SKM-1 treated with dmso at 0.1 percent for 144 hours (cell line): ENCODE measurements around the gene SLC35E2B.

Experiments
- DNase-seq: peaks from one replicate; lab custom pipeline; 2025; ENCODE audit not compliant: unreplicated experiment; lab: John Stamatoyannopoulos, UW

SLC35E2B gene

GRCh38 chr1:1626207-1627141 lies 66.1 kb downstream of the SLC35E2B start:
- DNase-seq: no peak

DNA sequence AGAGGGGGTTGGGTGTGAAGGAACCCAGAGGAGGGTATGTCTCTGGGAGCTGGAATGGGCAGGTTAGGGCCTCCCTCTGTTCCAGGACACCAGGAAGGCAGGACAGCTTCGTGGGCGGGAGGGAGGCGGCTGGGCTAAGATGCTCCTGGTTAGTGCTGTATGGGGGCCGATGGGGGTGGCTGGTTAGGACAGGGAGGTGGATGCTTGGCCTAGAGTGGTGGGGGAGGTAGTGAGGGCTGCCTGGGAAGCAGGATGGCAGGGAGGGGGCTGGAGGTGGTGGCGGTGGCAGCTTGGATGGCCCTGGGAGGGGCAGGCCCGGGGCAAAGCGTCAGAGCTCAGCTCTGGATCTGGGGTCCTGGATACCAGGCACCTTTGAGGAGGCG lies 66.8 kb downstream of the SLC35E2B start:
- DNase-seq: no peak

DNA sequence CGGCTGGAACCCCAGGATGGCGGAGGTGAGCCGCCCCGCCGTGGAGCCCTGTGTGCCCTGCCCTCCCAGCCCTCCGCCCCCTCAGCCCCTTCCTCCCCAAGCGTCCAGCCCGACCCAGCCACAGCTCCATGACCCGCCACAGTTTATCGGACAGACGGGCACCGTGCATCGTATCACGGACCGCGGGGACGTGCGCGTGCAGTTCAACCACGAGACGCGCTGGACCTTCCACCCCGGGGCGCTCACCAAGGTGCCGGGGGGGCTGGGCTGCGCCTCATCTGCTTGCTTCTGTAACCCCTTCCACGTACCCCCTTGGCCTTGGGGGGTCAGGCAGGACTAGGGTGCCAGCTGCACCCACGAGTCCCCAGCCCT lies 67.2 kb downstream of the SLC35E2B start:
- no peak for DNase-seq

- DNase-seq: no peak
Measured at GRCh38 chr1:1624443-1625403, 67.9 kb downstream of the SLC35E2B start.

DNA sequence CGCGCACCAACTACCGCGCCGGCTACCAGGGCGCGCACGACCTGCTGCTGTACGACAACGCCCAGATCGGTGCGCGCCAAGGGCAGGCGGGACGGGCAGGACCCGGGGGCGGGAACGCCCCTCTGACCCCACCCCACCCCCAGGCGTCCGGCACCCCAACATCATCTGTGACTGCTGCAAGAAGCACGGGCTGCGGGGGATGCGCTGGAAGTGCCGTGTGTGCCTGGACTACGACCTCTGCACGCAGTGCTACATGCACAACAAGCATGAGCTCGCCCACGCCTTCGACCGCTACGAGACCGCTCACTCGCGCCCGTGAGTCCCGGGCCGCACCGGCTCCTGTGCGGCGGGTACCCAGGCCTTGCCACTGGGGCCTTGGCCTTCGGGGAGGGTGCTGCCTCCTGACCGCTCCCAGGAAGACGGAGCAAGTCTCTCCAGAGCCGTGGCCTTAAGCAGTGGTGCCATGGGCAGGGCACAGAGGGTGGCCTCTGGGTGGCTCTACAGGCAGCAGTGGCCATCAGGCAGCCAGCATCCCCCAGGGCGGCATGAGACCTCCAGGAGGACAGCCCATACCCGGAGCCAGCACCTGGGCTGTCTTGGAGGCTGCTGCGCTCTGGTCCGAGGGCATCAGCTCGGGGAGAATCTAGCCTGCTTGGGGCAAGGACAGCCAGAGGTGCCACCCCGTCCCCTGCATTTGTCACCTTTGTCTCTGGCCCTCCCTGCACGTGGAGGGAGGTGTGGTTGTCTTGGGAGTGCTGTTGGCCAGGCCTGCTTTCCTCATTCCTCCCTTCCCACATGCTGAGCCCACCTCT lies 68.8 kb downstream of the SLC35E2B start:
- DNase-seq: no peak

GRCh38 chr1:1623181-1623630 lies 69.4 kb downstream of the SLC35E2B start:
- no peak for DNase-seq

DNA sequence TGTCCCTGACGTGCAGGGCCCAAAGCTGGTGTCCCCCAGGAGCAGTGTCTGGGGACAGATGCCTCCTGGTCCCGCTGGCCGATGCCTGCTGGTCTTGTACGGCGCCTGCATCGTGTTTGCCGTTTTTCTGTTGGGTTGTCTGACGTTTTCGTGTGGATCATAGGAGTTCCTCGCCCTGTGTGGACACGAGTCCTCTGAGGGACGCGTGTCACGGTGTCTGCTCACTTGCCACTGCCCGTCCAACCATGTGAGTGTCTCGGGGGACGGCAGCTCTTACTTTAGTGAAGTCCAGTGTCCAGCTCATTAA lies 69.9 kb downstream of the SLC35E2B start:
- no peak for DNase-seq

GRCh38 chr1:1622010-1622787 lies 70.4 kb downstream of the SLC35E2B start:
- no peak for DNase-seq

DNA sequence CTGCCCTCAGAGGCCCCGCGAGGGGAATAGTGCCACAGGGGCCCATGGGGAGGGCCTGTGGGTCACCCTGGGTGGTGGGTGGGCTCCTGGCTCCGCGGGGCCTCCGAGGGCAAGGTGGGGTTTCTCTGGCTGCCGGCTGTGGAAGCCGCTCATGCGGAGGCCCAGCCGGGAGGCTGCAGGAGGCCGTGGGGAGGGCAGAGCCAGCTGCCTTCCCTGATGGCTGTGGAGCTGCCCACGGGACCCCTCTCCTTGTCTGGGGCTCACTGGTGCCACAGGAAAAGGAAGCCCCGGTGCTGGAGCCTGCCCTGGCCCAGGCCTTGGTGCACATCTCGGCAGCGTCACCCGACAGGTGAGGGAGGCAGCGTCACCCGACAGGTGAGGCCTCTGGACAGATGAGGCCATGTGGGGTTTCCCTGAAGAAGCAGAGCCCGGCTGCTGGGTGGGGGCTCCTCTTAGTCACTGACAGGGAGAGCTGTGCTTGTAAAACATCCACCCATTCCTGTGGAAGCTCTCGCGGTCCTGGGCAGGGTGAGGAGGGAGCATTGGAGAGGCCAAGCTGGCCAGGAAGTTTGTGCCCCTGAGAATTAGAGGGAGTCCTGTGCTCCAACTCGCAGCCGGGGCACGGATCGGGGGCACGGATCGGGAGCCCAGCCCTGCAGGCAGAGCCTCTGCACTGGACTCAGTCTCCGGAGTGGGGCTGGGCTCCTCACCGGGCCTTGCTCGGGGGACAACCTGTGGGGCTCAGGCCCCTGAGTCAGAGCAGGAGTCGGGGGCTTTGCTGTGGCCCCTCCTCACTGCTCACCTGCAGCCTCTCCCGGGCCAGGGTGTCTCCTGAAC lies 71.2 kb downstream of the SLC35E2B start:
- DNase-seq: no peak

DNA sequence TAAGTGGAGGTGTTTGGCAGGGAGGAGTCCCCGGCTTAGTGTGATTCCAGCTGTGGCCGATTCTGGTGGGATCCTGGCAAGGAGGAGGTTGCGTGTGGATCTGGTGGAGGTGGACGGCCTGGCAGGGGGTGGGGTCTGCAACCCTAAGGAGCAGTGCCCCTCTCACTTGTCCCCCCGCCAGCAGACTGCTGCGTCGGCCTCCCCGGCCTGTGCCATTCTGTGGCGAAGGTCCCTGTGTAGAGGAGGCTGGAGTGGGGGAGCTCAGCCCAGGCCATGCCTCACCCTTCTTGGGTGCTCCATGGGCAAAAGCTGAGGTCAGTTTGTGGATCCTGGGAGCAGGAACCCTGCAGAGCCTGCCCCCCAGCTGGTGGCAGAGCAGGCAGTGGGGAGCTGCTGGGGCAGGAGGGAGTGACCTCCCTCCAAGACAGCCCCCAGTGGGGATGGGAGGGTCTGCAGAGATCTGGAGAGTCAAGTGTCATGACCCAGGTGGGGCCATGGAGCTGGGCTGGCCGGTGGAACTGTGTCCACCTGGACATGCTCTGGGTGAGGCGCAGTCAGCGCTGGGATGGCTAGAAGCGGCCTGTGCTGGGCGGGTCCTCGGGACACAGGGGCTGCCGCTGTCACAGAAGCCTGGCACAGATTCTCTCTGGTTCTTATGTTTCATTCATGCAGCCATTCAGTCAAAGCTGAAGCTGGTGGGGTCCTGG lies 72.0 kb downstream of the SLC35E2B start:
- no peak for DNase-seq

DNA sequence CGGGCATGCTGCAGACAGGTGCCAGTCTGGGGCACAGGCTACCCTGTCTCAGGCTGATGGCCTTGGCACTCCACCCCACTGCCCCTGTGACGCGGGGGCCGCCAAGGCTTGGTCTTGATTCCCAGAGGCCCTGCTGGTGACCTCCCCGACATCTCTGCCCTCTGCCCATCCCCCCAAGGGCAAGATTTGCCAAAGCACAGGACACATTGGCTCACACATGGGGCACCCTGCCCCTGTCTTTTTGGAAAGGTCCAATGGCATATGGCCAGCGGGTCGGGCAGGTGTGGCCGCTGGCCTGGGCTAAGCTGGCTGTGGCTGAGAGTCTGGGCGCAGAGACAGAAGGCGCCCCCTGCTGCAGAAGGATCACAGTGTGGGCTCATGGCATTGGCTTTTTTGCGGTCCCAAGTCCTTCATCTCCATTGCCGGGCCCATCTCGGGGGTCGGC lies 72.7 kb downstream of the SLC35E2B start:
- no peak for DNase-seq

- DNase-seq: no peak
Measured at GRCh38 chr1:1618396-1619068, 74.1 kb downstream of the SLC35E2B start.

GRCh38 chr1:1617925-1618324 lies 74.7 kb downstream of the SLC35E2B start:
- no peak for DNase-seq

DNA sequence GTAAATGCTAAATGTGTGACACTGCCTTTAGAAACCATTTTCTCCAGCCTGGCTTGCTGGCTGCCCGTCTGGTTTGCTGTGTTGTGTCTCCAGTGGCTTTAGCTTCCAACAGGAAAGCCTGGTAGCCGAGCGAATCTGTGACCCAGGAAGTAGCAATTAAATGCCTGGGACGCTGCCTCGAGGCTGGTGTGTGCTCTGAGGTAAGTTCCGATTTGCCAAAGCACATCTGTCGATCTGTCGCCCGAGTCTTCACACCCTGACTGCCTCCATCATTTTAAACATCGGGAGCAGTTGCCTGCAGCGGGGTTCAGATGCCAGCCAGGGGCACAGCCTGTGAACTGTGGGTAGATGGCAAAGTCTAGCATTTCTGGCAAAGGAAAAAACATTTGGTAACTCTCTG lies 75.1 kb downstream of the SLC35E2B start:
- no peak for DNase-seq

GRCh38 chr1:1616838-1617237 lies 75.8 kb downstream of the SLC35E2B start:
- no peak for DNase-seq

DNA sequence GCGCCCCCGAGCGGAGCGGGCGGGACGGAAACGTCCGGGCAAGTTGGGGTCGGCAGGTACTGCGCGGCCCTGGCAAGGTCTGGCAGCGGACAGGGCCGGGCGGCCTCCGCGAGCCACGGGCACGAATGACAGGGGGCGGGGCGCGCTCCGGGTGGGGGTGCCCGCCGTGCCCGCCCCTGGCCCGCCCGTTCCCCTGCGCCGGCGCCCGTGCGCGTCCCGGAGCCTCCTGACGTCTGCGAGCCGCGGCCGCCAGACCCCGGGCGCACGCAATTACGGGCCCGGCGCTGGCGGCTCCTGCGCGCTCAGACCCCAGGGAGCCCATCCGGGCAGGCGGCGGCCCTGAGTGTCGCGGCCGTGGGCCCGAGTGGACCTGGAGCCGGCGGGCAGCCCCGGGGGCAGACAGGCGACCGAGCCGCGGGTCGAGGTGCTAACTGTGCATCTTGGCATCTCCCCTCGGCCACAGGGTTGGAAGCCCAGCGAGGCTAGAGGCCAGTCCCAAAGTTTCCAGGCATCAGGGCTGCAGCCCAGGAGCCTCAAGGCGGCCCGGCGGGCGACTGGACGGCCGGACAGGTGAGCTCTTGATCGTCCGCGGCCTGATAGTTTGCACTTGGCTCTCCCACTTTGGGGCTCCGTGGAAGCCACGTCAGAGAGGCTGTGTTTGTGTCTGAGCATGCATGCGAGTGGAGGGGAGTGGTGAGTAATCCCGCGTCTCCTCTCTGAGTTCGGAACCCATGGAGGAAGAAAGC lies 76.4 kb downstream of the SLC35E2B start:
- no peak for DNase-seq

GRCh38 chr1:1615256-1616044 lies 77.1 kb downstream of the SLC35E2B start, which contains the start of gene MIB2:
TSS of gene MIB2 (plus strand) at chr1:1615500. CDS start at chr1:1623453, 7,953 bp downstream.
- peak; percentile 91 for DNase-seq
